Activated CD8-positive, alpha-beta T cell treated with anti-CD3 and anti-CD28 coated beads, Interleukin-2, amount 10 ng/mL, durations not matched to agents 7 days and 5 days (primary cell): ENCODE measurements around the gene SRPX2. TPM values are rescaled to one million over a fixed set of nuclear protein-coding genes. Genes with fewer than 3 reads are reported as not detected.

Source experiments
- ATAC-seq: fragments of 150-1000 bp; cut with Tn5 transposase; one replicate; pipeline ENCODE4 v1.10.0; 2021; ENCODE audit warnings: moderate library complexity
- CTCF ChIA-PET: fragments of 350-600 bp; sonication (Branson Sonifier 250); formaldehyde crosslinking; loops from one replicate; lab custom pipeline; 2021; ENCODE audit warnings: antibody characterized with exemption; lab: Charles Lee
- POLR2A ChIA-PET: fragments of 350-600 bp; sonication (Branson Sonifier 250); formaldehyde crosslinking; loops from one replicate; lab custom pipeline; 2021; ENCODE audit warnings: antibody characterized with exemption; lab: Charles Lee
- DNase-seq: peaks from one replicate; pipeline ENCODE4 v3.0.0-alpha.2; 2020
- H3K27ac Mint-ChIP-seq: one replicate; pipeline ENCODE4 v1.8.0; 2021; ENCODE audit warnings: mild to moderate bottlenecking, mixed read lengths
- H3K27me3 Mint-ChIP-seq: one replicate; pipeline ENCODE4 v1.8.0; 2021; ENCODE audit warnings: low read depth, mixed read lengths
- H3K36me3 Mint-ChIP-seq: one replicate; pipeline ENCODE4 v1.8.0; 2021; ENCODE audit warnings: low read depth, mixed read lengths
- H3K4me1 Mint-ChIP-seq: one replicate; pipeline ENCODE4 v1.8.0; 2021; ENCODE audit warnings: low read depth, mixed read lengths
- H3K4me3 Mint-ChIP-seq: one replicate; pipeline ENCODE4 v1.8.0; 2021; ENCODE audit warnings: mild to moderate bottlenecking, mixed read lengths
- H3K9me3 Mint-ChIP-seq: one replicate; pipeline ENCODE4 v1.8.0; 2022; ENCODE audit warnings: mixed read lengths; ENCODE audit not compliant: insufficient read depth
- total RNA-seq, 2 experiments: library from RNA; stranded (reverse); gene quantifications; one replicate each; pipeline ENCODE4 v1.2.3, GENCODE V29; 2021

SRPX2 gene
- total RNA-seq, 2 experiments from 2014 or later: not detected

DNA sequence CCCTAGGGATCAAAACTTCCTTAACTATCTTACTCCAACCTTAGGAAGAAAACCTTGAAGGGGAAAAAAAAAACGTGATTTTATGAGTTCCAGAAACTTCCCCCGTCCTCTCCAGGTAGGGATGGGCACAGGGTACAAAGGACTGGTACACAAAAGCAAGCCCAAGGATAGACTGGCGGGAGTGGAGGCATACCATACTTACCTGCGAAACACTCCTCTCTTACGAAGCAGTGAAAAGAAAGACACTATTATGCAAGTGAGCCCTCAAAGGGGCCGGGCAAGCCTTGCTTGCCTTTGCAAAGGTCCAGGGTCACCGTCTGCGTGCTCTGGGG lies 8.0 kb upstream of the SRPX2 start:
- no peaks in the 10 kb centered on the region for H3K9me3 Mint-ChIP-seq
- H3K4me1 Mint-ChIP-seq: peaks cover 3% of the 10 kb centered on the region
- POLR2A ChIA-PET: no interaction called here
- H3K4me3 Mint-ChIP-seq: peak overlapping the region; percentile 78
- ATAC-seq: no peak
- DNase-seq: no peak
- no peaks in the 10 kb centered on the region for H3K36me3 Mint-ChIP-seq
- H3K27me3 Mint-ChIP-seq: peaks cover 20% of the 10 kb centered on the region
- H3K27ac Mint-ChIP-seq: no peak overlapping the region
- CTCF ChIA-PET: interaction anchor here (0.6 to 2.1 kb wide), 3 partner anchors 13 to 53 kb away, joined by 3 to 8 read pairs (median 3); no protein-coding TSS in a partner anchor

- Mint-ChIP-seq H3K36me3 (no peaks in the 10 kb centered on the region), H3K27ac (no peak within 1 kb of the TSS), H3K27me3 (peaks cover 20% of the 10 kb centered on the region), H3K9me3 (no peaks in the 10 kb centered on the region), H3K4me3 (peak within 1 kb of the TSS; percentile 78), H3K4me1 (peaks cover 3% of the 10 kb centered on the region)
- peak; percentile 100 for ATAC-seq
- peak; percentile 76 for DNase-seq
- CTCF ChIA-PET: interaction anchor here (0.6 to 2.1 kb wide), 5 partner anchors 12 to 444 kb away, joined by 3 to 8 read pairs (median 3); no protein-coding TSS in a partner anchor
- POLR2A ChIA-PET: no interaction called here
Observed at GRCh38 chrX:100636321-100636991, 7.5 kb upstream of the SRPX2 start, which contains the start of gene TSPAN6. TSS of gene TSPAN6 (minus strand) at chrX:100636806. CDS start at chrX:100636694, 112 bp downstream.

GRCh38 chrX:100642290-100642689 lies 1.7 kb upstream of the SRPX2 start:
- H3K27ac Mint-ChIP-seq: no peak overlapping the region
- peaks cover 7% of the 10 kb centered on the region for H3K27me3 Mint-ChIP-seq
- ChIA-PET CTCF (no interaction called here), POLR2A (interaction anchor here (0.6 kb wide), 1 partner anchor 79 kb away, joined by 4 read pairs; no protein-coding TSS in a partner anchor)
- no peaks in the 10 kb centered on the region for H3K4me1 Mint-ChIP-seq
- DNase-seq (no peak), ATAC-seq (no peak)
- no peak overlapping the region for H3K4me3 Mint-ChIP-seq
- no peaks in the 10 kb centered on the region for H3K9me3 Mint-ChIP-seq
- H3K36me3 Mint-ChIP-seq: no peaks in the 10 kb centered on the region

GRCh38 chrX:100643212-100643611 lies 787 bp upstream of the SRPX2 start:
- ATAC-seq (no peak), DNase-seq (no peak)
- Mint-ChIP-seq H3K9me3 (no peaks in the 10 kb centered on the region), H3K27me3 (peaks cover 7% of the 10 kb centered on the region), H3K4me1 (no peaks in the 10 kb centered on the region), H3K27ac (no peak overlapping the region), H3K4me3 (no peak overlapping the region), H3K36me3 (no peaks in the 10 kb centered on the region)
- ChIA-PET POLR2A (no interaction called here), CTCF (no interaction called here)

DNA sequence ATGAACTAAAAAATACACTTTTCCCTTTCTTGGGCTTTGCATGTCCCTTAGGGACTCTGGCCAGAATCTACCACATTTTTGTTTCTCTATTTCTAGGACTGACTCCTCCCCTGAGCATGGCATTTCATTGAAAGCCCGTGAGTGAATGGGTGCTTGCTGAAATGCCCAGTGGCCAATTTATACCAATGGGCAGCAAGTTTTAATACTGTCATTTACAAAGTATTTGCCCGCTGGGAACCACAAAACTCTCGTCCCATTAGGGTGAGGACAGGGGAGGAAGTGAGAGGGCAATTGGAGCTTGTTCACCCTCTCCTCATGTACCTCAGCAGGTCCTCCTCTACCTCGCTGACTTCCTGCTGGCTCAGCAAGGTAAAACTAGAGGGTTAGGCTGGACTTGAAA lies 1.1 kb downstream of the SRPX2 start:
- POLR2A ChIA-PET: no interaction called here
- CTCF ChIA-PET: no interaction called here
- ATAC-seq: no peak

DNA sequence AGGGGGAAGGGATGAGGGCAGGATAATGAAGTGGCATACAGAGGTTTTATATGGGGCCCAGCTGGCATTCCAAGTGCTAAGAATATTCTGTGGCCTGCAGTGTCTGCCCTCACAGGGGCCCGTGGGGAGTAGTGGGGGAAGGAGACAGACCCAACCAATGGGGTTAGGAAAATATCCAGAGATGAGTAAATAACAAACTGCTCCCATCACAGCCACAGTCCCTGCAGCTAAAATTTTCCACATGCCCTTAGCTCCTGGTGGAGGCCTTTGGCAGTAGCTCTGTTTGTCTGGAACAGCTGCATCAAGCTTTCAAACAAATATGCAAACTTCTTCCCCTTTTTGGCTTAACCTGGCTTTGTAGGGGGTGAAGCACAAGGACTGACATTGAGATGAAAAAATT lies 3.1 kb downstream of the SRPX2 start:
- Mint-ChIP-seq H3K27ac (no peak overlapping the region), H3K9me3 (no peaks in the 10 kb centered on the region), H3K4me3 (no peak overlapping the region), H3K4me1 (no peaks in the 10 kb centered on the region), H3K27me3 (peaks cover 2% of the 10 kb centered on the region), H3K36me3 (no peaks in the 10 kb centered on the region)
- DNase-seq (no peak), ATAC-seq (no peak)
- ChIA-PET POLR2A (no interaction called here), CTCF (no interaction called here)

More for the DNA sequence above, 1.1 kb downstream of the SRPX2 start:
- Mint-ChIP-seq H3K27me3 (peaks cover 2% of the 10 kb centered on the region), H3K4me1 (no peaks in the 10 kb centered on the region), H3K9me3 (no peaks in the 10 kb centered on the region), H3K36me3 (no peaks in the 10 kb centered on the region), H3K27ac (no peak overlapping the region), H3K4me3 (no peak overlapping the region)
- no peak for DNase-seq

- no peaks in the 10 kb centered on the region for H3K36me3 Mint-ChIP-seq
- peaks cover 2% of the 10 kb centered on the region for H3K27me3 Mint-ChIP-seq
- POLR2A ChIA-PET: no interaction called here
- no peak overlapping the region for H3K27ac Mint-ChIP-seq
- no peaks in the 10 kb centered on the region for H3K4me1 Mint-ChIP-seq
- DNase-seq (no peak), ATAC-seq (no peak)
- CTCF ChIA-PET: no interaction called here
- no peak overlapping the region for H3K4me3 Mint-ChIP-seq
- H3K9me3 Mint-ChIP-seq: no peaks in the 10 kb centered on the region
Observed at GRCh38 chrX:100647739-100648138, 3.7 kb downstream of the SRPX2 start.

DNA sequence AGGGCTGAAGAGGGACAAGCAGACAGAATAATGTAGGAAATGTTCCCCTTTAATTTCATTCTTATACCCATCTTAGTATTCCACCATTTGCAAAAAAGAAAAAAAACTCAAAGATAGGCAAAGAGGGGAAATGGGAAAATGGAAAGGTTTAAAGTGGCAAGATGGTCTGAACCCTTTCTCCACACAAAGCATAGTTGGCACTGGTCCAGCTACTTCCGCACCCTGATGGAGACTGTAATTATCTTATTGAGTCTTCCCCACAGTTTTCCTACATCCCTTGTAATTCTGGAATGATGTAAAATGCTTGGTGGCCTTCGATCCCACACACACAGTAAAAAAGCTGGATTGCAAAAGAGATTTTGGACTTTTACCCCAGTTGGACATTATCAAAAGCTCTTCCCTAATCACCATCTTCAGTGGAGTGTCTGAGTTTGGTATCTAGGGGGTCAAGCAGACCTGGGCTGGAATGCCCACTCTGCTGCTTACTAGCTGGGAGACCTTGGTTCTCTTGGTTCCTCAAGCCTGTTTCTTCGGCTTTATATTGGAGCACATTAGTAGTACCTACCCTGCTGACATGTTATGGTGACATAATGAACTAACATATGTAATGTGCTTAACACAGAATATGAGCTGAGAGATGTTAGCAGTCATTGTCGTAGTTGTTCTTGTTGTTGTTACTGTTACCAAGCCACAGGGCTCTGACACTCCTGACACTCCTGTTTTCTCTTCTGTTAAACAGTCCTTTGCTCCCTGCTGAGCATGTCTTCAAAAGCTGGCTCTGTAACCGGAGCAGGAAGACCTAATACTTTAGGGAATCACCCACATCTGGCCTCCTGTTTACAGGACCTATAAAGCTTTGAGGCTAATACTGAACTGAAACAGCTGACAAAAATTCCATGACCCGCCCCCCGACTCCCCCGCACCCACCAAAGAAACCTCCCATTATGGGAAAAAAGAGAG lies 4.7 kb downstream of the SRPX2 start:
- Mint-ChIP-seq H3K4me1 (no peaks in the 10 kb centered on the region), H3K36me3 (no peaks in the 10 kb centered on the region), H3K4me3 (no peak overlapping the region), H3K9me3 (no peaks in the 10 kb centered on the region), H3K27me3 (peaks cover 2% of the 10 kb centered on the region), H3K27ac (no peak overlapping the region)
- POLR2A ChIA-PET: no interaction called here
- ATAC-seq (no peak), DNase-seq (no peak)
- CTCF ChIA-PET: interaction anchor here (1.1 kb wide), 1 partner anchor 12 kb away, joined by 3 read pairs; the partner anchor contains the start of gene TSPAN6

GRCh38 chrX:100649550-100650356 lies 5.8 kb downstream of the SRPX2 start:
- H3K9me3 Mint-ChIP-seq: no peaks in the 10 kb centered on the region

DNA sequence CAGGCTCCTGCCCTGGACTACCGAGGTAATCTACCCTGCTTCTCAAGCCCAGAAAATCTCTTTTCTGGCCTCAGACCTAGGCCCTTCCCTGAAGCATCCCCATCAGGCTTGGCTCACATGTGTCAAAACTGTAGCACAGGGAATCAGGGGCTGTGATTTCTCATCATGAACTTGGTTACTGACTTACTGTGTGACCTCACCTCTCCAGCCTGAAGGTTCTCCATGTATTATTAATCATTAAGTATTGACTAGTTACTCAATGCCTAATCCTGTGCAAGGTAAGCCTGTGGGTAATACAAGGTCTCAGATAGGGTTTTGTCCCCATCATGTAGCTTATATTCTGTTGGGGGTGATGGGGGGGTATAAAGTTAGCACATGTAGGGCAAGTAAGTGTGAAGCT lies 6.8 kb downstream of the SRPX2 start:
- H3K4me1 Mint-ChIP-seq: no peaks in the 10 kb centered on the region
- no peaks in the 10 kb centered on the region for H3K36me3 Mint-ChIP-seq

More at GRCh38 chrX:100649550-100650356, 5.8 kb downstream of the SRPX2 start:
- Mint-ChIP-seq H3K27me3 (peaks cover 2% of the 10 kb centered on the region), H3K4me1 (no peaks in the 10 kb centered on the region), H3K36me3 (no peaks in the 10 kb centered on the region), H3K4me3 (no peak overlapping the region), H3K27ac (no peak overlapping the region)
- ChIA-PET POLR2A (no interaction called here), CTCF (no interaction called here)
- DNase-seq: no peak
- ATAC-seq: no peak

DNA sequence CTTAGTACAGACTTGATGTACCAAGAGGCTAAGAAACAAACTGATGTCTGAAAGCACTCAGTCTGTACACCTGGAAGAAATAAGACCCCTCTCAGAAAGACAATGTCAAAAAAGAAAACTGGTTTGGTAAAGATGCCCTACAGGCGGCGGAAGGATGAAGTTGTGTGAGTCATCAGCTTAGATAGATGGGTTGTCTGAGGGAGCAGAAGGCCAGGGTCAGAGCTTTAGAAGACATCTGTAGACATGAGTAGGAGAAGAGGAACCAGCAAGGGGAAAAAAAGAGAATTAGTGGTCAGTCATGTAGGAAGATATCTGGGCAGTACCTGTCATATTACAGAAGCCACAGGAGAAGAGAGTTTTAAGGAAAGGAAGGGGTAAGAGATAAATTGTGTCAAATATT lies 8.3 kb downstream of the SRPX2 start:
- Mint-ChIP-seq H3K36me3 (no peaks in the 10 kb centered on the region), H3K27ac (no peak overlapping the region), H3K9me3 (no peaks in the 10 kb centered on the region), H3K27me3 (no peaks in the 10 kb centered on the region), H3K4me3 (no peak overlapping the region), H3K4me1 (no peaks in the 10 kb centered on the region)
- POLR2A ChIA-PET: no interaction called here
- no peak for DNase-seq
- CTCF ChIA-PET: no interaction called here
- no peak for ATAC-seq

More for the DNA sequence above, 6.8 kb downstream of the SRPX2 start:
- ATAC-seq (no peak), DNase-seq (no peak)
- no peaks in the 10 kb centered on the region for H3K9me3 Mint-ChIP-seq
- H3K27me3 Mint-ChIP-seq: peaks cover 2% of the 10 kb centered on the region
- H3K4me3 Mint-ChIP-seq: no peak overlapping the region
- ChIA-PET POLR2A (no interaction called here), CTCF (no interaction called here)
- no peak overlapping the region for H3K27ac Mint-ChIP-seq
